ENCODE data around the gene PACSIN2.

GRCh38 chr22:42892571-42893316 lies 122.2 kb downstream of the PACSIN2 start:
- no peak for TF ChIP-seq CTCF (IDR thresholded peaks at IDR 0.05; ENCODE audit: low read depth, low read length, poor library complexity, severe bottlenecking)
- TF ChIP-seq EZH2phosphoT487 (IDR thresholded peaks at IDR 0.05; ENCODE audit: borderline replicate concordance, low read length) = no peak

All from DOHH2 (cell line).